Measurements from ENCODE around the gene MFSD11.
"Not testable (repeated sequence)": the region's sequence is repeated elsewhere in the genome, so short reads cannot be mapped to it uniquely, and the experiment has no call there.

The MFSD11 gene

GRCh38 chr17:76801706-76802105 lies 63.8 kb downstream of the MFSD11 start:
- no peak for TF ChIP-seq CTCF (IDR thresholded peaks at IDR 0.05; ENCODE audit: low read depth, low read length, poor library complexity, severe bottlenecking)
- TF ChIP-seq EZH2phosphoT487 (IDR thresholded peaks at IDR 0.05; ENCODE audit: borderline replicate concordance, low read length) = no peak
- H3K9me3 ChIP-seq (ENCODE audit: control insufficient read depth, insufficient read depth, low read length) = no peaks in the 10 kb centered on the region
- no peak overlapping the region for H3K4me3 ChIP-seq (ENCODE audit: low read length)
- no peak overlapping the region for H3K4me2 ChIP-seq (ENCODE audit: low read length)
- no peaks in the 10 kb centered on the region for H4K20me1 ChIP-seq (ENCODE audit: control insufficient read depth, insufficient read depth, low read depth, low read length)
- peaks cover 4% of the 10 kb centered on the region; the same call in 1 of the 2 replicates for H3K27me3 ChIP-seq (ENCODE audit: control insufficient read depth, low read length)
- H3K27ac ChIP-seq (ENCODE audit: low read depth, low read length) = no peak overlapping the region
- no peaks in the 10 kb centered on the region for H3F3A ChIP-seq (ENCODE audit: control insufficient read depth, insufficient read depth)
- no peaks in the 10 kb centered on the region for H3K79me2 ChIP-seq (ENCODE audit: control insufficient read depth, low read length)
- no peaks in the 10 kb centered on the region for H3K36me3 ChIP-seq (ENCODE audit: control insufficient read depth, low read length)
- H3K4me1 ChIP-seq (ENCODE audit: control insufficient read depth, low read length) = no peaks in the 10 kb centered on the region
- no peaks in the 10 kb centered on the region for H3K9me2 ChIP-seq (replicated peaks; ENCODE audit: control insufficient read depth, low read length)

DNA sequence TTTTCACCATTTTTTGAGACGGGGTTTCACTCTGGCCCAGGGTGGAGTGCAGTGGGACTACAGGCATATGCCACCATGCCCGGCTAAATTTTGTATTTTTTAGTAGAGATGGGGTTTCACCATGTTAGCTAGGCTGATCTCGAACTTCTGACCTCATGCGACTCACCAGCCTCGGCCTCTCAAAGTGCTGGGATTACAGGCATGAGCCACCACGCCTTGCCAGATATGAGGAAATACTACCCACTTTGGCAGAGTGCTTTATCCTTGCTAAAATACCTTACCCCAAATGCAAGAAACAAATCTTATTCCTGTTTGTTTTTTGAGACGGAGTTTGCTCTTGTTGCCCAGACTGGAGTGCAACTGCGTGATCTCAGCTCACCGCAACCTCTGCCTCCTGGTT lies 67.4 kb downstream of the MFSD11 start:
- H3K4me2 ChIP-seq (ENCODE audit: low read length) = no peak overlapping the region
- H3K27me3 ChIP-seq (ENCODE audit: control insufficient read depth, low read length) = peaks cover 4% of the 10 kb centered on the region; the same call in 1 of the 2 replicates
- TF ChIP-seq CTCF (IDR thresholded peaks at IDR 0.05; ENCODE audit: low read depth, low read length, poor library complexity, severe bottlenecking) (no peak), EZH2phosphoT487 (IDR thresholded peaks at IDR 0.05; ENCODE audit: borderline replicate concordance, low read length) (no peak)
- no peaks in the 10 kb centered on the region for H3K4me1 ChIP-seq (ENCODE audit: control insufficient read depth, low read length)
- no peaks in the 10 kb centered on the region for H4K20me1 ChIP-seq (ENCODE audit: control insufficient read depth, insufficient read depth, low read depth, low read length)
- H3K9me2 ChIP-seq (replicated peaks; ENCODE audit: control insufficient read depth, low read length) = no peaks in the 10 kb centered on the region
- H3F3A ChIP-seq (ENCODE audit: control insufficient read depth, insufficient read depth) = no peaks in the 10 kb centered on the region
- no peak overlapping the region for H3K4me3 ChIP-seq (ENCODE audit: low read length)
- no peaks in the 10 kb centered on the region for H3K9me3 ChIP-seq (ENCODE audit: control insufficient read depth, insufficient read depth, low read length)
- no peaks in the 10 kb centered on the region for H3K79me2 ChIP-seq (ENCODE audit: control insufficient read depth, low read length)
- no peaks in the 10 kb centered on the region for H3K36me3 ChIP-seq (ENCODE audit: control insufficient read depth, low read length)
- no peak overlapping the region for H3K27ac ChIP-seq (ENCODE audit: low read depth, low read length)

DNA sequence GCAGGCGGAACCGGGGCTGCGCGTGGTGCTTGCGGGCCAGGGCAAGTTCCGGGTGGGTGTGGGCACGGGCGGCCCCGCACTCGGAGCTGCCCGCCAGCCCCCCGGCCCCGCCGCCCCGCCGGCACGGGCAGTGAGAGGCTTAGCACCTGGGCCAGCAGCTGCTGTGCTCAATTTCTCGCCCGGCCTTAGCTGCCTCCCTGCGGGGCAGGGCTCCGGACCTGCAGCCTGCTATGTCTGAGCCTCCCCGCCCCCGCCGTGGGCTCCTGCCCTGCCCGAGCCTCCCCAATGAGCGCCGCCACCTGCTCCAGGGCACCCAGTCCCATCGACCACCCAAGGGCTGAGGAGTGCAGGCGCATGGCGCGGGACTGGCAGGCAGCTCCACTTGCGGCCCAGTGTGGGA lies 68.2 kb downstream of the MFSD11 start:
- H3K9me2 ChIP-seq (replicated peaks; ENCODE audit: control insufficient read depth, low read length); H3K4me1 ChIP-seq (ENCODE audit: control insufficient read depth, low read length); H3K4me2 ChIP-seq (ENCODE audit: low read length); H4K20me1 ChIP-seq (ENCODE audit: control insufficient read depth, insufficient read depth, low read depth, low read length); H3K36me3 ChIP-seq (ENCODE audit: control insufficient read depth, low read length); H3K79me2 ChIP-seq (ENCODE audit: control insufficient read depth, low read length); H3K27ac ChIP-seq (ENCODE audit: low read depth, low read length); H3K9me3 ChIP-seq (ENCODE audit: control insufficient read depth, insufficient read depth, low read length); H3F3A ChIP-seq (ENCODE audit: control insufficient read depth, insufficient read depth); H3K4me3 ChIP-seq (ENCODE audit: low read length); H3K27me3 ChIP-seq (ENCODE audit: control insufficient read depth, low read length): not testable (repeated sequence)

DNA sequence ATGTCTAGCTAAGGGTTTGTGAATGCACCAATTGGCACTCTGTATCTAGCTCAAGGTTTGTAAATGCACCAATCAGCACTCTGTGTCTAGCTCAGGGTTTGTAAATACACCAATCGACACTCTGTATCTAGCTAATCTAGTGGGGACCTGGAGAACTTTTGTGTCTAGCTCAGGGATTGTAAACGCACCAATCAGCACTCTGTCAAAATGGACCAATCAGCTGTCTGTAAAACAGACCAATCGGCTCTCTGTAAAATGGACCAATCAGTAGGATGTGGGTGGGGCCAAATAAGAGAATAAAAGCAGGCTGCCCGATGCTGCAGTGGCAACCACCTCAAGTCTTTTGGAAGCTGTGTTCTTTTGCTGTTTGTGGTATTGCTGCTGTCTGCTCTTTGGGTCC lies 68.8 kb downstream of the MFSD11 start:
- H3K9me3 ChIP-seq (ENCODE audit: control insufficient read depth, insufficient read depth, low read length); H3K4me3 ChIP-seq (ENCODE audit: low read length); H3K79me2 ChIP-seq (ENCODE audit: control insufficient read depth, low read length); H3K4me1 ChIP-seq (ENCODE audit: control insufficient read depth, low read length); H4K20me1 ChIP-seq (ENCODE audit: control insufficient read depth, insufficient read depth, low read depth, low read length); H3K4me2 ChIP-seq (ENCODE audit: low read length); H3K27ac ChIP-seq (ENCODE audit: low read depth, low read length); H3F3A ChIP-seq (ENCODE audit: control insufficient read depth, insufficient read depth); H3K9me2 ChIP-seq (replicated peaks; ENCODE audit: control insufficient read depth, low read length); H3K36me3 ChIP-seq (ENCODE audit: control insufficient read depth, low read length); H3K27me3 ChIP-seq (ENCODE audit: control insufficient read depth, low read length): not testable (repeated sequence)
